ENCODE results near the gene ADAMTS2. TPM values are rescaled to one million over a fixed set of nuclear protein-coding genes. Genes with fewer than 3 reads are reported as not detected.

ADAMTS2 gene
- polyA plus RNA-seq, 1 experiment, result 129 TPM

- H3K27me3 ChIP-seq (ENCODE audit: control insufficient read depth, insufficient read depth, low read length), result no peaks in the 10 kb centered on the region
- DNase-seq (ENCODE audit: low read depth), result no peak
- no peaks in the 10 kb centered on the region for H3K36me3 ChIP-seq (ENCODE audit: control insufficient read depth, insufficient read depth, low read length)
- no peak for TF ChIP-seq CTCF (IDR thresholded peaks at IDR 0.05; ENCODE audit: insufficient read depth, low read depth, low read length)
- POLR2A ChIA-PET, result no interaction called here
- no peak overlapping the region for H3K4me3 ChIP-seq (ENCODE audit: low read depth, low read length)
- CTCF ChIA-PET, result interaction anchor here (1.0 to 1.3 kb wide), 4 partner anchors 16 to 36 kb away, joined by 3 to 4 read pairs (median 3); partner anchors contain the start of gene ADAMTS2
Measured at GRCh38 chr5:179378116-179378440, 32.8 kb upstream of the ADAMTS2 start.

GRCh38 chr5:179377421-179378115 is 32.3 kb upstream of the ADAMTS2 start:
- ChIA-PET POLR2A (no interaction called here), CTCF (interaction anchor here (0.7 to 1.3 kb wide), 4 partner anchors 8 to 35 kb away, joined by 3 to 4 read pairs (median 3); partner anchors contain the start of gene ADAMTS2)
- DNase-seq (ENCODE audit: low read depth), result no peak

GRCh38 chr5:179376701-179377420 is 31.6 kb upstream of the ADAMTS2 start:
- H3K27me3 ChIP-seq (ENCODE audit: control insufficient read depth, insufficient read depth, low read length), result no peaks in the 10 kb centered on the region
- TF ChIP-seq CTCF (IDR thresholded peaks at IDR 0.05; ENCODE audit: insufficient read depth, low read depth, low read length), result no peak
- no peak for DNase-seq (ENCODE audit: low read depth)
- H3K4me3 ChIP-seq (ENCODE audit: low read depth, low read length), result no peak overlapping the region
- no peaks in the 10 kb centered on the region for H3K36me3 ChIP-seq (ENCODE audit: control insufficient read depth, insufficient read depth, low read length)
- ChIA-PET POLR2A (no interaction called here), CTCF (interaction anchor here (0.7 to 1.1 kb wide), 2 partner anchors 9 to 32 kb away, joined by 3 read pairs; partner anchors contain the start of gene ADAMTS2)

More at GRCh38 chr5:179377421-179378115, 32.3 kb upstream of the ADAMTS2 start:
- H3K36me3 ChIP-seq (ENCODE audit: control insufficient read depth, insufficient read depth, low read length), result no peaks in the 10 kb centered on the region
- no peaks in the 10 kb centered on the region for H3K27me3 ChIP-seq (ENCODE audit: control insufficient read depth, insufficient read depth, low read length)
- TF ChIP-seq CTCF (IDR thresholded peaks at IDR 0.05; ENCODE audit: insufficient read depth, low read depth, low read length), result no peak
- H3K4me3 ChIP-seq (ENCODE audit: low read depth, low read length), result no peak overlapping the region

- POLR2A ChIA-PET, result no interaction called here
- CTCF ChIA-PET, result interaction anchor here (0.8 kb wide), 1 partner anchor 29 kb away, joined by 3 read pairs; no protein-coding TSS in a partner anchor
- DNase-seq (ENCODE audit: low read depth), result no peak
- no peak overlapping the region for H3K4me3 ChIP-seq (ENCODE audit: low read depth, low read length)
- H3K36me3 ChIP-seq (ENCODE audit: control insufficient read depth, insufficient read depth, low read length), result no peaks in the 10 kb centered on the region
- H3K27me3 ChIP-seq (ENCODE audit: control insufficient read depth, insufficient read depth, low read length), result no peaks in the 10 kb centered on the region
- TF ChIP-seq CTCF (IDR thresholded peaks at IDR 0.05; ENCODE audit: insufficient read depth, low read depth, low read length), result no peak
Measured at GRCh38 chr5:179375831-179376365, 30.6 kb upstream of the ADAMTS2 start.

- no peak for TF ChIP-seq CTCF (IDR thresholded peaks at IDR 0.05; ENCODE audit: insufficient read depth, low read depth, low read length)
- Histone ChIP-seq H3K4me3 (ENCODE audit: low read depth, low read length) (no peak overlapping the region), H3K36me3 (ENCODE audit: control insufficient read depth, insufficient read depth, low read length) (no peaks in the 10 kb centered on the region), H3K27me3 (ENCODE audit: control insufficient read depth, insufficient read depth, low read length) (no peaks in the 10 kb centered on the region)
- ChIA-PET POLR2A (no interaction called here), CTCF (interaction anchor here (0.8 kb wide), 1 partner anchor 30 kb away, joined by 3 read pairs; no protein-coding TSS in a partner anchor)
- no peak for DNase-seq (ENCODE audit: low read depth)
Measured at GRCh38 chr5:179375236-179375685, 30.0 kb upstream of the ADAMTS2 start.
